Suprapubic skin (tissue), 3 donors: ENCODE measurements around the gene ZNF568.

ENCODE experiments used
- POLR2A ChIP-seq, 2 donors: fragments of 450-650 bp; IDR thresholded peaks; one replicate each; pipeline ENCODE4 v1.6.1; 2017; ENCODE audit warnings: antibody characterized with exemption in 2 of 2, mild to moderate bottlenecking in 2 of 2, moderate library complexity in 2 of 2
- TF ChIP-seq, protein P1 (sequence below), 2 donors: fragments of 200-600 bp in 1 of 2; fragments of 450-650 bp in 1 of 2; sonication (generic) in 1 of 2; IDR thresholded peaks; one replicate each; pipeline ENCODE4 v1.5.1; 2016 to 2019; ENCODE audit warnings: antibody characterized with exemption in 2 of 2, mild to moderate bottlenecking in 1 of 2, moderate library complexity in 1 of 2

DNA sequence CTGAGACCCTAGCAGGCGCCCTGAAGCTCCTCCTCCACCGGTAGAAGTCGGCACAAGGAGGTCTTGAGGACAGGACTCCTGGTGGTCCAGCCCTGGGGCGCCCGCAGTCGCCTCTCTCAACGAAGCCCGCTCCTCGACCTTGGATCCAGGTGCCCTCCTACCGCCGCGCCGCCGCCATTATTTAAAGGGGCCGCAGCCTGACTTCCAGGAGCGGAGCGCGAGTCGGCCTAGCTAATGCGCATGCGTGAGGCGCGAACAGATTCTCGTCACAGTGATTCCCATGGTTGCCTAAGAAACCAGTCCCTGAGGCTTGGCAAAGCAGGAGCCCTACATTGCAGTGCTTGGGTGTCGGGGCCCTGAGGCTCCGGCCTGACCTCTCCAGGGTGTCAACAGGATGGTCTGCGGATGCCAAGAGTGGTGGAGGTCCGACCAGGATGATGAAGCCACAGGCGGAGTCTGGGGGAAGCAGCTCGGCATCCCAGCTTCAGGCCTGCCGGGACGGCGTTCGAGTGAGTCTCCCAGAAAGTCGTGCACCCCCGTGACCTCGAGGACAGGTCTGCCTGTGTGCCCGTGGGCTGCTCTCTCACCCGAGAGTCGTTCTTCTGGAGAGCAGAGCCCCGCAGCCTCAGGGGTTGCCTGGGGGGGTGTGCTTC, 96.1 kb downstream of the ZNF568 start:
- TF ChIP-seq, protein P1, sequence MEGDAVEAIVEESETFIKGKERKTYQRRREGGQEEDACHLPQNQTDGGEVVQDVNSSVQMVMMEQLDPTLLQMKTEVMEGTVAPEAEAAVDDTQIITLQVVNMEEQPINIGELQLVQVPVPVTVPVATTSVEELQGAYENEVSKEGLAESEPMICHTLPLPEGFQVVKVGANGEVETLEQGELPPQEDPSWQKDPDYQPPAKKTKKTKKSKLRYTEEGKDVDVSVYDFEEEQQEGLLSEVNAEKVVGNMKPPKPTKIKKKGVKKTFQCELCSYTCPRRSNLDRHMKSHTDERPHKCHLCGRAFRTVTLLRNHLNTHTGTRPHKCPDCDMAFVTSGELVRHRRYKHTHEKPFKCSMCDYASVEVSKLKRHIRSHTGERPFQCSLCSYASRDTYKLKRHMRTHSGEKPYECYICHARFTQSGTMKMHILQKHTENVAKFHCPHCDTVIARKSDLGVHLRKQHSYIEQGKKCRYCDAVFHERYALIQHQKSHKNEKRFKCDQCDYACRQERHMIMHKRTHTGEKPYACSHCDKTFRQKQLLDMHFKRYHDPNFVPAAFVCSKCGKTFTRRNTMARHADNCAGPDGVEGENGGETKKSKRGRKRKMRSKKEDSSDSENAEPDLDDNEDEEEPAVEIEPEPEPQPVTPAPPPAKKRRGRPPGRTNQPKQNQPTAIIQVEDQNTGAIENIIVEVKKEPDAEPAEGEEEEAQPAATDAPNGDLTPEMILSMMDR (IDR thresholded peaks at IDR 0.05) = no peak
- no peak for TF ChIP-seq POLR2A (IDR thresholded peaks at IDR 0.05)
